ENCODE data around the gene DIP2C. TPM values are rescaled to one million over a fixed set of nuclear protein-coding genes. Genes with fewer than 3 reads are reported as not detected.

The DIP2C gene
- total RNA-seq, 3 donors from 2014 or later, result 17.1 to 48.2 (median 20.3) TPM

DNA sequence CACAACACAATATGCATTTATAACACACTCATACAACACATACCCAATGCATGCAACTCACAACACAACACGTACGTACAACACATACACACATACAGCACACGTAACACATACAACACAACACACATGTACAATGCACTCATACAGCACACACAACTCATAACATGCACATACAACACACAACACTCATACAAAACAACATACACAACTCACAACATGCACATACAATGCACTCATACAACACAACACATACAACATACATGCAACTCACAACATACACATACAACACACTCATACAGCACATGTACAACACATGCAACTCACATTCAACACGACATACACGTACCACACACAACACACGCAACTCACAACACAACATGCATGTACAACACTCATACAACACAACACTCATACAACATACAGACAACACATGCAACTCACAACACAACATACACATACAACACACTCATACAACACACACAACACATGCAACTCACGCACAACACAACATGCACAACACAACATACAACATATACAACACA is 21.8 kb downstream of the DIP2C start:
- intact Hi-C loops (cut with DNase I; ENCODE audit: low total_unique reads), result no loop called here
- no peaks in the 10 kb centered on the region for H3K9me3 ChIP-seq
- TF ChIP-seq POLR2AphosphoS5 (IDR thresholded peaks at IDR 0.05) (no peak), POLR2A (IDR thresholded peaks at IDR 0.05) (no peak)
- TF ChIP-seq, protein P1, sequence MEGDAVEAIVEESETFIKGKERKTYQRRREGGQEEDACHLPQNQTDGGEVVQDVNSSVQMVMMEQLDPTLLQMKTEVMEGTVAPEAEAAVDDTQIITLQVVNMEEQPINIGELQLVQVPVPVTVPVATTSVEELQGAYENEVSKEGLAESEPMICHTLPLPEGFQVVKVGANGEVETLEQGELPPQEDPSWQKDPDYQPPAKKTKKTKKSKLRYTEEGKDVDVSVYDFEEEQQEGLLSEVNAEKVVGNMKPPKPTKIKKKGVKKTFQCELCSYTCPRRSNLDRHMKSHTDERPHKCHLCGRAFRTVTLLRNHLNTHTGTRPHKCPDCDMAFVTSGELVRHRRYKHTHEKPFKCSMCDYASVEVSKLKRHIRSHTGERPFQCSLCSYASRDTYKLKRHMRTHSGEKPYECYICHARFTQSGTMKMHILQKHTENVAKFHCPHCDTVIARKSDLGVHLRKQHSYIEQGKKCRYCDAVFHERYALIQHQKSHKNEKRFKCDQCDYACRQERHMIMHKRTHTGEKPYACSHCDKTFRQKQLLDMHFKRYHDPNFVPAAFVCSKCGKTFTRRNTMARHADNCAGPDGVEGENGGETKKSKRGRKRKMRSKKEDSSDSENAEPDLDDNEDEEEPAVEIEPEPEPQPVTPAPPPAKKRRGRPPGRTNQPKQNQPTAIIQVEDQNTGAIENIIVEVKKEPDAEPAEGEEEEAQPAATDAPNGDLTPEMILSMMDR (IDR thresholded peaks at IDR 0.05), result no peak
- H3K27ac ChIP-seq, result no peak overlapping the region
- H3K27me3 ChIP-seq, result no peaks in the 10 kb centered on the region
- H3K4me1 ChIP-seq, result no peaks in the 10 kb centered on the region
- no peaks in the 10 kb centered on the region for H3K36me3 ChIP-seq
- DNase-seq (ENCODE audit: low spot score in 2 of 2), result no peak
- no peak overlapping the region for H3K4me3 ChIP-seq

DNA sequence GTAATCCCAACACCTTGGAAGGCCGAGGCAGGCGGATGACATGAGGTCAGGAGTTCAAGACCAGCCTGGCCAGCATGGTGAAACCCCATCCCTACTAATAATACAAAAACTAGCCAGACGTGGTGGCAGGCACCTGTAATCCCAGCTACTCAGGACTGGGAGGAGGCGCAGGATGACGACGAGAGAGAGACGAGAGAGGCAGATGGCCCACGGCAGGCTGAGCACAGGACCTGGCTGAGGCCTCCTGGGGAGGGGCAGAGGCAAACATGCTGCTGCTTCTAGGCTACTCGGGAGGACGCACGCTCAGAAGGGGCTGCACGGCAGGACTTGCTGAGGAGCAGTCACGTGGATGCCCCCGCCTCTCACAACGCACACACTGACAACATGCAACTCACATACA is 22.4 kb downstream of the DIP2C start:
- intact Hi-C loops (cut with DNase I; ENCODE audit: low total_unique reads), result no loop called here
- Histone ChIP-seq H3K4me3 (no peak overlapping the region), H3K36me3 (no peaks in the 10 kb centered on the region), H3K9me3 (no peaks in the 10 kb centered on the region), H3K27ac (no peak overlapping the region), H3K4me1 (no peaks in the 10 kb centered on the region), H3K27me3 (no peaks in the 10 kb centered on the region)
- no peak for DNase-seq (ENCODE audit: low spot score in 2 of 2)
- no peak for TF ChIP-seq POLR2AphosphoS5 (IDR thresholded peaks at IDR 0.05)
- TF ChIP-seq, protein P1 (IDR thresholded peaks at IDR 0.05), result no peak
- no peak for TF ChIP-seq POLR2A (IDR thresholded peaks at IDR 0.05)

DNA sequence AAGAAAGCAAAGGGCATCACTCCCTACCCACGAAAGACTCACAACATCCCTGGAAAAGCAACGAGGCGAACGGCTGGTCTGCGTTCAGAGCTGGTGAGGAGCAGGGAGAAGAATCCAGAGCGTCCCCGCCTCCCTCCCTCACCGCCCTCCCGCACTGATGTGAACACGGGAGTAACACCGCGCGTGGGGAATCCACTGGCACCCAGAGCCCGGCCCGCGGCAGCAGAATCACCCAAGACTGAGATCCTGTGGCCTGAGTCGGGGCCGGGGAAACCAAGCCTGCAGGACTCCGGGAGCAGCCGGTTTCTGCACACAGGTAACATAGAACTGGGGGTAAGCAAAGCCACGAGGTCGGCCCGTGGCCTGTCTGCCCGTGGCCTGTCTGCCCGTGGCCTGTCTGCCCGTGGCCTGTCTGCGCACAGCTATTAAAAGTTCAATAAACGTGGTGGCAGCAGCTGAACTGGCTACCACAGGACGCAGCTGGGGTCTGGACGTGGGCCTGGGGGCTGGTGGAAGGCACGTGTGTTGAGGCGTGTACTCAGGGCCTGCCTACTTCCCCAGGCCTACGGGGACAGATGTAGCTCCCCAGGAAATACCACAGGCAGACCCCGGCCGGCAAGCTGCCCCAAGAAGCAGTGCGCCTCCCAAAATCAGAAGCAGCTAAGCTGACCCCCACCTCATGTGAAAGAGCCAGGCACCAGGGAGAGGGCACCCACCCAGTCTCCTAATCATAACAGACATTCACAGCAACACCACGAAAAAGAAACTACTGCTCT is 23.0 kb downstream of the DIP2C start:
- Histone ChIP-seq H3K27ac (peak overlapping the region in 1 of 2 donors; percentile 46), H3K4me3 (peak overlapping the region in 1 of 3 donors; percentile 26), H3K27me3 (no peaks in the 10 kb centered on the region), H3K9me3 (no peaks in the 10 kb centered on the region), H3K4me1 (no peaks in the 10 kb centered on the region), H3K36me3 (no peaks in the 10 kb centered on the region)
- no peak for DNase-seq (ENCODE audit: low spot score in 2 of 2)
- TF ChIP-seq, protein P1 (IDR thresholded peaks at IDR 0.05), result no peak
- TF ChIP-seq POLR2AphosphoS5 (IDR thresholded peaks at IDR 0.05), result no peak
- TF ChIP-seq POLR2A (IDR thresholded peaks at IDR 0.05), result no peak
- intact Hi-C loops (cut with DNase I; ENCODE audit: low total_unique reads), result no loop called here

DNA sequence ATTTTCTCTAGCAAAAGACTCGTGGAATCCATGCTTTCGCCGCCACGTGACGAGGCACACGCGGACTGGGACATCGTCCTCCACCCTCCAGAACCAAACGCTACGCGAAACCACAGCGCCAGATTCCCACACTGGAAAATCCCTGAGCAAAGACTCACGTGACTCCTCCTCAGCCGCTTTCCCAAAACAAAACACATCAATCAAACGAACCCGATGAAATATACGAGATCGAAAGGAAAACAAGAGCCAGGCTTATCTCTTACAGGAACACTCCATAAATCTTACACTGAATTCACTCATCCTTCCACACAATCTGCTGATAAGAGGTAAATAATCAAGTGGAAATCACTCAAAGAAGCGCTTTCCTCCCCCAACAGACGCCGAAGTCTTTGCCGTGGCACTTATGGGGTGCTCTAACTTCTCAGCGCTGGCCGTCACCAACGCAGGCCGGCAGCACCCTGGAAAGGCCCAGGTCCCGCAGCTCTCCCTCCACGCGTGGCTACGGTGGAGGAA is 23.8 kb downstream of the DIP2C start:
- H3K36me3 ChIP-seq, result no peaks in the 10 kb centered on the region
- no peak for DNase-seq (ENCODE audit: low spot score in 2 of 2)
- peak overlapping the region in 1 of 2 donors; percentile 46 for H3K27ac ChIP-seq
- H3K27me3 ChIP-seq, result no peaks in the 10 kb centered on the region
- intact Hi-C loops (cut with DNase I; ENCODE audit: low total_unique reads), result no loop called here
- H3K4me1 ChIP-seq, result no peaks in the 10 kb centered on the region
- H3K4me3 ChIP-seq, result peak overlapping the region in 2 of 3 donors; percentile 26 to 42
- TF ChIP-seq, protein P1 (IDR thresholded peaks at IDR 0.05), result no peak
- TF ChIP-seq POLR2AphosphoS5 (IDR thresholded peaks at IDR 0.05) (peak in 1 of 3 donors; percentile 12), POLR2A (IDR thresholded peaks at IDR 0.05) (no peak)
- no peaks in the 10 kb centered on the region for H3K9me3 ChIP-seq

DNA sequence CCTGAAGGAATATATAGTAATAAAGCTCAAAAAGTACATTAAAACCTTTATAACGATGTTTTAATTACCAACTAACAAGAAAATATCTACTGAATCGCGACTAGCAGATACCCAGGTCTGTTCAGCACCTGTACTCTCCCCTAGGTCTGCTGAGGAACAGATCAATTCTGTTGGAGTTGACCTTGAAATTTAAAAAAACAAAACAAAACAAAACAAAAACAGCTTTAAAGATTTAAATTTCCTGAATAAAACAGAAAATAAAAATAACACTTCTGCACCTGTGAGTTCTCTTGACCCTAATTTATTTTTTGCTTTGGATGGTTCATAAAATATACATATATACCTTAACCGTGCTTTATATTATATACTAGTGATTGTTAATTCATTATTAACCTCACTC is 24.6 kb downstream of the DIP2C start:
- H3K4me3 ChIP-seq, result no peak overlapping the region
- no peaks in the 10 kb centered on the region for H3K27me3 ChIP-seq
- no peaks in the 10 kb centered on the region for H3K4me1 ChIP-seq
- H3K9me3 ChIP-seq, result no peaks in the 10 kb centered on the region
- no peaks in the 10 kb centered on the region for H3K36me3 ChIP-seq
- intact Hi-C loops (cut with DNase I; ENCODE audit: low total_unique reads), result loop anchor here (5.0 kb wide), 1 partner anchor 263 kb away; no protein-coding TSS in a partner anchor
- DNase-seq (ENCODE audit: low spot score in 2 of 2), result no peak
- TF ChIP-seq, protein P1 (IDR thresholded peaks at IDR 0.05), result no peak
- TF ChIP-seq POLR2AphosphoS5 (IDR thresholded peaks at IDR 0.05) (no peak), POLR2A (IDR thresholded peaks at IDR 0.05) (no peak)
- no peak overlapping the region for H3K27ac ChIP-seq
